GM19239 (cell line): ENCODE data around the gene RPS6KA2.
"Not testable (repeated sequence)": the region's sequence is repeated elsewhere in the genome, so short reads cannot be mapped to it uniquely, and the experiment has no call there.

Experiments used
- DNase-seq: peaks from one replicate; pipeline ENCODE4 v3.0.0; 2011; ENCODE audit warnings: low spot score; ENCODE audit not compliant: insufficient read length
- FAIRE-seq: peaks from 2 replicates; lab custom pipeline; 2011; peaks lifted over from hg19 to GRCh38; lab: Jason Lieb, UNC

The RPS6KA2 gene

DNA sequence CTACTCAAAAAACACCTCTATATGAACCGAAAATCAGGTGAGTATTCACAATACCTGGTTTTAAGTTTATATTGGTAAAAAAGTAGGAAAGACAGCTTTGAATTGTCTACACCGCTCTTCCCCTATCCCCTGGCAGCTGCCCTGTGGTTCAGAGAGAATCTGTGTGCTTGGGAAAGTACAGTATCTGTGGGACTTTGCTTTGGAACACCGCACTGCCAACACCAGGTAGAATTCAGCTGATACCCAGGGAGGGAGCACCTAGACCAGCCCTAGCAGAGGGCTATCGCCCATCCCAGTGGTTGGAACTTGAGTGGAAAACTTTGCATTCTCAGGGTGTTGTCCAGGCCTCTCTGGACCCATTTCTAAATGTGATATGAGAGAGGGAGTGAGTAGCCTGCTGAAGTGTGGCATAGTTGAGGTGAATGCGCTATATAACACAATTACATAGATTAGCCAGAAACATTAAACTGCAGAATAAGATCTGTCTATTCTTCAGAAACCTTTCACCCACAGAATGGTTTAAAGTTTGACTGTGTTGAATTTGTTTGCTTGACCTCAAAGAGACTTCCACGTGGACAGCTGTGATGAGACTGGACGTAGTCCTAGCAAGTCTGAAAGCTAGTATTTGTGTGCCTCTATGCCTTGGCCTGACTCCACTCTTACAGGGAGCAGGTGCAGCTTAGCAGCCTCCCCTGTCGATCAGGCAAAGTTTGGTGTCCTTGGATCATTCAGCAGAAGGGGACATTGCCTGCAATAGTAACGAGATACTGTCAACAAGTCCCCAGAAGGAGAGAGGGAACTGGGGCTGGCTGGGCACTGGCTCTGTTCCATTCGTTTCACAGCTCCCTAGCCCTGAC lies 232.8 kb downstream of the RPS6KA2 start:
- DNase-seq = no peak
- no peak for FAIRE-seq

- no peak for DNase-seq
- no peak for FAIRE-seq
These were observed 233.6 kb downstream of the RPS6KA2 start for GRCh38 chr6:166393535-166393823.

DNA sequence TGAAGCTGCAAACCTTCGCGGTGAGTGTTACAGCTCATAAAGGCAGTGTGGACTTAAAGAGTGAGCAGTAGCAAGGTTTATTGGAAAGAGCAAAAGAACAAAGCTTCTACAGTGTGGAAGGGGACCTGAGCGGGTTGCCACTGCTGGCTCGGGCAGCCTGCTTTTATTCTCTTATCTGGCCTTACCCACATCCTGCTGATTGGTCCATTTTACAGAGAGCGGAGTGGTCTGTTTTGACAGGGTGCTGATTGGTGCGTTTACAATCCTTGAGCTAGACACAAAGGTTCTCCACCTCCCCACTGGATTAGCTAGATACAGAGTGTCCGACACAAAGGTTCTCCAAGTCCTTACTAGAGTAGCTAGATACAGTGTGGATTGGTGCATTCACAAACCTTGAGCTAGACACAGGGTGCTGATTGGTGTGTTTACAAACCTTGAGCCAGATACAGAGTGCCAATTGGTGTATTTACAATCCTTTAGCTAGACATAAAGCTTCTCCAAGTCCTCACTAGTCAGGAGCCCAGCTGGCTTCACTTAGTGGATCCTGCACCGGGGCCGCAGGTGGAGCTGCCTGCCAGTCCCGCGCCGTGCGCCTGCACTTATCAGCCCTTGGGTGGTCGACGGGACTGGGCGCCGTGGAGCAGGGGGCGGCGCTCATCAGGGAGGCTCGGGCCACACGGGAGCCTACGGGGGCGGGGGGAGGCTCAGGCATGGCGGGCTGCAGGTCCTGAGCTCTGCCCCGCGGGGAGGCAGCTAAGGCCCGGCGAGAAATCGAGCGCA lies 234.1 kb downstream of the RPS6KA2 start:
- not testable (repeated sequence) for DNase-seq, FAIRE-seq

DNA sequence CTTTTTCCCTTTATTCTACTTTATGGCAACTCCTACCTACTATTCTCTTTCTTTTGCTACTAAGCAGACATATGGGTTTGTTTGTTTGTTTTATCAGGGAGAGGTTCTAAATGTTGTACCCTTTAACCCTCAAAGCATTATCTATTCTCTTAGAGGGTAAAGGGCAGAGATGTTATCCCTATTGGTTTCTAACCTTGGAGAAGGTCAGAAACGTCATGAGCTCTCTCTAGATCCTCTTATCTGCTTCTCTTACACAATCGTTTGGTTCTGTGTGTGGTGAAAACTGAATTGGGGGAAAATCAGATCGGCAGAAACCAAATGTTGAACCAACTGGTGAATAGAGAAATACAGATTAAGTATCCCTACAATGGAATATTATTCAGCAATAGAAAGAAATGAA lies 237.9 kb downstream of the RPS6KA2 start:
- FAIRE-seq (no peak), DNase-seq (no peak)

- DNase-seq (no peak), FAIRE-seq (no peak)
These were observed 238.6 kb downstream of the RPS6KA2 start for GRCh38 chr6:166388290-166389004.

- DNase-seq (no peak), FAIRE-seq (no peak)
These were observed 239.3 kb downstream of the RPS6KA2 start for GRCh38 chr6:166387642-166388289.

GRCh38 chr6:166387098-166387497 lies 240.0 kb downstream of the RPS6KA2 start:
- not testable (repeated sequence) for DNase-seq, FAIRE-seq

DNA sequence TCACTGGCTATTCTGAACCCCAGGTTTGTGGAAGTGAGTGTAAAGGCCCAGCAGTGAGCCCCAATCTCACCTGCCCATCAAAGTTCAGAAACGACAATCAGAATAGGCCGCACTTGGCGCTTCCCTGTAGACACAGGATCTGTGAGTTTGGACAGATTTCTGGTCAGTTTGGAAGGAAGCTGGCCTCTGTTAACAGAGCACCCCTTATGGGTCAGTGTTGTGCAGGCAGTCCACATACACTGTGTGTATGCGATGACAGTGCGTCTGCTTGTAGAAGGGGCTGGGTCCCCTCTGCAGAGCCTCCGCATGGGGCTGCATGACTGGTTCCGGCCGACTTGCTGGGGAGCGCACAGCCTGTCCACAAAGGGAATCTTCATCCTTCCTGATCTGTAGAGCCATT lies 240.9 kb downstream of the RPS6KA2 start:
- no peak for DNase-seq
- no peak for FAIRE-seq

- FAIRE-seq, DNase-seq: not testable (repeated sequence)
These were observed 243.2 kb downstream of the RPS6KA2 start for GRCh38 chr6:166383802-166384363.

- DNase-seq = peak; percentile 92
- FAIRE-seq = peak; percentile 97
These were observed 243.9 kb downstream of the RPS6KA2 start, which contains the start of gene MPC1 for GRCh38 chr6:166382933-166383801. MPC1 (minus strand) TSS chr6:166382940; CDS start chr6:166382876, 64 bp downstream.

GRCh38 chr6:166382500-166382932 lies 244.5 kb downstream of the RPS6KA2 start:
- FAIRE-seq (no peak), DNase-seq (no peak)

GRCh38 chr6:166381733-166382499 lies 245.1 kb downstream of the RPS6KA2 start:
- DNase-seq (no peak), FAIRE-seq (peak; percentile 90)

GRCh38 chr6:166381381-166381732 lies 245.7 kb downstream of the RPS6KA2 start:
- FAIRE-seq (peak; percentile 58), DNase-seq (no peak)

GRCh38 chr6:166379800-166380199 lies 247.3 kb downstream of the RPS6KA2 start:
- DNase-seq (no peak), FAIRE-seq (peak; percentile 69)

- FAIRE-seq = no peak
- DNase-seq = no peak
These were observed 247.9 kb downstream of the RPS6KA2 start for GRCh38 chr6:166379103-166379586.

GRCh38 chr6:166377721-166378120 lies 249.3 kb downstream of the RPS6KA2 start:
- DNase-seq = no peak
- FAIRE-seq = peak; percentile 60

GRCh38 chr6:166375013-166375412 lies 252.0 kb downstream of the RPS6KA2 start:
- DNase-seq (no peak), FAIRE-seq (no peak)

DNA sequence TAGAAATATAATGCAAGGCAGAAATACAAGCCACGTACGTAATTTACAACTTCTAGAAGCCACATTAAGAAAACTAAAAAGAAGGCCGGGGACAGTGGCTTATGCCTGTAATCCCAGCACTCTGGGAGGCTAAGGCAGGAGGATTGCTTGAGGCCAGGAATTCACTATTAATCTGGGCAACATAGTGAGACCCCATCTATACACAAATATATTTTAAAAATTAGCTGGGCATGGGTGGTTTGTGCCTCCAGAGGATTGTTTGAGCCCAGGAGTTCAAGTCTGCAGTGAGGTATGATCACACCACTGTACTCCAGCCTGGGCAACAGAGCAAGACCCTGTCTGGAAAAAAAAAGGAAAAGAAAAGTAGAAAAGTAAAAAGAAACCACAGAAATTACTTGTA lies 256.6 kb downstream of the RPS6KA2 start:
- DNase-seq = no peak
- no peak for FAIRE-seq
